Fibroblast of lung (primary cell): Measurements from ENCODE around the gene LGALS3BP.

Experiments used
- CTCF ChIP-seq, 2 donors: IDR thresholded peaks in 1 of 2; conservative IDR thresholded peaks in 1 of 2; 1 replicate in 1 of 2; 2 replicates in 1 of 2; pipeline ENCODE4 v1.5.1; 2011 to 2012; ENCODE audit warnings: low read length in 2 of 2, control low read depth in 1 of 2, inconsistent platforms in 1 of 2, low read depth in 1 of 2, mild to moderate bottlenecking in 1 of 2
- EZH2 ChIP-seq: IDR thresholded peaks from 2 replicates; pipeline ENCODE4 v1.5.1; 2012; ENCODE audit warnings: low read length, control low read depth, mild to moderate bottlenecking; ENCODE audit errors: missing control alignments

- TF ChIP-seq CTCF (conservative IDR thresholded peaks at IDR 0.05 in 1 of 2, IDR thresholded peaks at IDR 0.05 in 1 of 2; ENCODE audit: low read depth in 1 of 2, low read length in 2 of 2), result no peak
- TF ChIP-seq EZH2, result no peak
Measured at GRCh38 chr17:78991017-78991738, 11.5 kb upstream of the LGALS3BP start.
